HCT116 (cell line): ENCODE results near the gene ETS1. TPM values are rescaled to one million over a fixed set of nuclear protein-coding genes. Genes with fewer than 3 reads are reported as not detected.

Experiments
- ATAC-seq: fragments of 200-7000 bp; cut with Tn5 transposase; 2 replicates; pipeline ENCODE4 v1.9.1; 2020; ENCODE audit warnings: mild to moderate bottlenecking, moderate library complexity
- BruUV-seq: library from RNA; stranded (reverse); fragments of 400-500 nt; replicated peaks from 2 replicates; lab custom pipeline; 2021; lab: Mats Ljungman, UMichigan
- CTCF ChIA-PET: fragments of 300-600 bp; sonication (Branson Sonifier 250); formaldehyde crosslinking; loops from one replicate; lab custom pipeline; 2021; ENCODE audit warnings: antibody characterized with exemption; lab: Charles Lee
- POLR2A ChIA-PET: fragments of 300-600, 350-600 bp; sonication (Branson Sonifier 250); formaldehyde crosslinking; loops from one replicate; lab custom pipeline; 2021; ENCODE audit warnings: antibody characterized with exemption; lab: Charles Lee
- RAD21 ChIA-PET, 2 experiments: fragments of 300-600 bp; sonication (Branson Sonifier 250); formaldehyde crosslinking; loops; one replicate each; lab custom pipeline; 2023; ENCODE audit warnings: low total read pairs in 2 of 2; ENCODE audit not compliant: uncharacterized antibody in 2 of 2, unreplicated experiment in 2 of 2, low non-redundant PET in 1 of 2; lab: Charles Lee
- DNase-seq: peaks from one replicate; pipeline ENCODE4 v3.0.0-alpha.2; 2010; ENCODE audit warnings: low read depth, low spot score
- H2AFZ ChIP-seq: fragments of 200-600 bp; shearing (Covaris generic), sonication (generic); 2 replicates; pipeline ENCODE4 v1.6.1; 2017; ENCODE audit warnings: low read depth, mixed run types, mixed read lengths, antibody characterized with exemption, low read length; ENCODE audit not compliant: poor library complexity, severe bottlenecking
- H3K27ac ChIP-seq: 2 replicates; pipeline ENCODE4 v1.5.1; 2012; ENCODE audit warnings: low read depth, low read length
- H3K27me3 ChIP-seq: fragments of 200-600 bp; sonication (generic); 2 replicates; pipeline ENCODE4 v1.6.1; 2016; ENCODE audit warnings: mixed run types, low read length, mixed read lengths; ENCODE audit not compliant: insufficient read depth
- H3K36me3 ChIP-seq, 2 experiments: fragments of 200-500 bp in 1 of 2; fragments of 200-600 bp in 1 of 2; sonication (Bioruptor generic) in 1 of 2; sonication (generic) in 1 of 2; 2 replicates each; pipeline versions ENCODE4 v1.5.1 to v1.6.1; 2014 to 2016; ENCODE audit warnings: low read length in 2 of 2, inconsistent platforms in 1 of 2, mixed read lengths in 1 of 2, mixed run types in 1 of 2; ENCODE audit not compliant: insufficient read depth in 2 of 2, control insufficient read depth in 1 of 2
- H3K4me1 ChIP-seq, 2 experiments: fragments of 200-600 bp in 1 of 2; sonication (generic) in 1 of 2; 2 replicates each; pipeline versions ENCODE4 v1.5.1 to v1.6.1; 2012 to 2017; ENCODE audit warnings: low read length in 2 of 2, inconsistent platforms in 1 of 2, mild to moderate bottlenecking in 1 of 2, mixed read lengths in 1 of 2, mixed run types in 1 of 2, moderate library complexity in 1 of 2; ENCODE audit not compliant: insufficient read depth in 2 of 2, control insufficient read depth in 1 of 2
- H3K4me2 ChIP-seq: fragments of 200-600 bp; sonication (generic); 2 replicates; pipeline ENCODE4 v1.6.1; 2017; ENCODE audit warnings: mixed run types, low read length, mixed read lengths
- H3K4me3 ChIP-seq, 2 experiments: fragments of 200-600 bp in 1 of 2; sonication (generic) in 1 of 2; replicated peaks in 1 of 2; 2 replicates each; pipeline ENCODE4 v1.5.1; 2011 to 2016; ENCODE audit warnings: low read length in 2 of 2, control low read depth in 1 of 2, low read depth in 1 of 2, mild to moderate bottlenecking in 1 of 2, mixed read lengths in 1 of 2, mixed run types in 1 of 2
- H3K79me2 ChIP-seq: fragments of 200-600 bp; sonication (generic); 2 replicates; pipeline ENCODE4 v1.6.1; 2017; ENCODE audit warnings: mild to moderate bottlenecking, mixed run types, low read length, moderate library complexity, mixed read lengths; ENCODE audit not compliant: insufficient read depth
- H3K9ac ChIP-seq: fragments of 200-600 bp; sonication (generic); 2 replicates; pipeline ENCODE4 v1.6.1; 2016; ENCODE audit warnings: low read length, mixed read lengths
- H3K9me2 ChIP-seq: fragments of 200-600 bp; sonication (generic), shearing (Covaris generic); 2 replicates; pipeline ENCODE4 v1.6.1; 2017; ENCODE audit warnings: mixed run types, mild to moderate bottlenecking, moderate library complexity; ENCODE audit not compliant: insufficient read depth
- H3K9me3 ChIP-seq, 2 experiments: fragments of 200-500 bp in 1 of 2; fragments of 200-600 bp in 1 of 2; sonication (Bioruptor generic) in 1 of 2; sonication (generic) in 1 of 2; 2 replicates each; pipeline ENCODE4 v1.6.1; 2014 to 2017; ENCODE audit warnings: low read length in 2 of 2, mixed read lengths in 2 of 2, inconsistent platforms in 1 of 2, low read depth in 1 of 2, mild to moderate bottlenecking in 1 of 2, mixed run types in 1 of 2, moderate library complexity in 1 of 2; ENCODE audit not compliant: control insufficient read depth in 1 of 2, insufficient read depth in 1 of 2
- H4K20me1 ChIP-seq: fragments of 200-600 bp; sonication (generic), shearing (Covaris generic); 2 replicates; pipeline ENCODE4 v1.6.1; 2017; ENCODE audit warnings: mixed run types, mild to moderate bottlenecking, moderate library complexity; ENCODE audit not compliant: insufficient read depth
- CBX3 ChIP-seq: IDR thresholded peaks from 2 replicates; pipeline ENCODE4 v1.6.1; 2012; ENCODE audit warnings: low read depth
- CEBPB ChIP-seq: IDR thresholded peaks from 2 replicates; pipeline ENCODE4 v1.6.1; 2012; ENCODE audit warnings: low read depth
- ELF1 ChIP-seq: IDR thresholded peaks from 2 replicates; pipeline ENCODE4 v1.6.1; 2012; ENCODE audit warnings: low read depth, borderline replicate concordance
- EZH2 ChIP-seq: fragments of 200-600 bp; sonication (generic); IDR thresholded peaks from 2 replicates; pipeline ENCODE4 v1.6.1; 2017; ENCODE audit warnings: antibody characterized with exemption, mixed run types
- EZH2phosphoT487 ChIP-seq: fragments of 200-600 bp; IDR thresholded peaks from 2 replicates; pipeline ENCODE4 v1.6.1; 2018; ENCODE audit warnings: antibody characterized with exemption, borderline replicate concordance
- POLR2A ChIP-seq: IDR thresholded peaks from 2 replicates; pipeline ENCODE4 v1.7.0; 2011; ENCODE audit warnings: borderline replicate concordance; ENCODE audit not compliant: insufficient read depth, insufficient read length; ENCODE audit errors: extremely low read depth
- RAD21 ChIP-seq: IDR thresholded peaks from 2 replicates; pipeline ENCODE4 v1.6.1; 2012; ENCODE audit warnings: low read depth, mild to moderate bottlenecking
- SIN3A ChIP-seq: IDR thresholded peaks from 2 replicates; pipeline ENCODE4 v1.6.1; 2012; ENCODE audit warnings: low read depth
- SRF ChIP-seq: IDR thresholded peaks from 2 replicates; pipeline ENCODE4 v1.6.1; 2012; ENCODE audit warnings: low read depth
- YY1 ChIP-seq: IDR thresholded peaks from 2 replicates; pipeline ENCODE4 v1.6.1; 2011; ENCODE audit warnings: low read length, low read depth, moderate library complexity, mild to moderate bottlenecking; ENCODE audit not compliant: insufficient replicate concordance; ENCODE audit errors: extremely low read depth
- ZFX ChIP-seq: fragments of 450-650 bp; IDR thresholded peaks from 2 replicates; pipeline ENCODE4 v1.6.1; 2017
- intact Hi-C: fragments of 100-400 bp; cut with micrococcal nuclease; formaldehyde crosslinking; loops from 2 replicates; pipeline ENCODE4 v1.10.0; 2022
- total RNA-seq: library from RNA; stranded (reverse); gene quantifications from one replicate; pipeline ENCODE4 v1.2.1, GENCODE V29; 2021; ENCODE audit not compliant: unreplicated experiment
- TF ChIP-seq, protein P1 (sequence below), 3 experiments: fragments of 200-600 bp in 1 of 3; sonication (generic) in 1 of 3; IDR thresholded peaks in 2 of 3; conservative IDR thresholded peaks in 1 of 3; 2 replicates each; pipeline ENCODE4 v1.5.1; 2012 to 2017; ENCODE audit warnings: low read depth in 2 of 3, low read length in 2 of 3, antibody characterized with exemption in 1 of 3, borderline replicate concordance in 1 of 3, control low read depth in 1 of 3, mild to moderate bottlenecking in 1 of 3, mixed read lengths in 1 of 3, mixed run types in 1 of 3, moderate library complexity in 1 of 3; ENCODE audit not compliant: insufficient read depth in 1 of 3
- TF ChIP-seq, protein P2 (sequence below): IDR thresholded peaks from 2 replicates; pipeline ENCODE4 v1.6.1; 2012
- TF ChIP-seq, protein P3 (sequence below): IDR thresholded peaks from 2 replicates; pipeline ENCODE4 v1.6.1; 2012

ETS1 gene
- total RNA-seq, 1 experiment from 2014 or later: 9.2 TPM

DNA sequence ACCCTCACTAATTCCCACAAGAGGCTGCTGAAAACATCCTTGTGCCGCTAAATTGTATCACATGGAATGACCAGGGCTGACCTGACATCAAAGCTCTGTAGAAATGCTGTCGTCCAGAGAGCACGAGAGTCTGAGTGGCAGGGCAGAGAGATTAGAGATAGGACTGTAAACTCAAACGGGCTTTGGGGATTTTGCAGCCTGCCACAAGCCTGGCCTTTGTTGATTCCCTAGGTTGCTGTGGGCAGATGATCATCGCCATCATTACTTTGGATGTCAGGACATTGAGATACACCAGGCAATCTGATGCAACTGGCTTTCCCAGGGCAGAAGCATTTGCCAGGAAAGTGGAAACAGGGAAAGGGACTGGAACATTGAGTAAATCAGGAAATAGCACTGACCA lies 131.6 kb downstream of the ETS1 start:
- ChIA-PET POLR2A (no interaction called here), CTCF (no interaction called here), RAD21 (no interaction called here)
- Histone ChIP-seq H3K9me2 (no peaks in the 10 kb centered on the region), H4K20me1 (no peaks in the 10 kb centered on the region), H3K79me2 (no peaks in the 10 kb centered on the region), H3K9ac (no peak overlapping the region), H3K4me3 (no peak overlapping the region), H3K27me3 (no peaks in the 10 kb centered on the region), H3K4me1 (peaks cover 0 to 21% of the 10 kb centered on the region in 2 experiments; a peak in 2 of 4 replicates), H3K36me3 (no peaks in the 10 kb centered on the region), H2AFZ (no peak overlapping the region), H3K9me3 (no peaks in the 10 kb centered on the region), H3K4me2 (no peak overlapping the region), H3K27ac (no peak overlapping the region)
- TF ChIP-seq ZFX: no peak
- TF ChIP-seq CBX3: no peak
- no peak for TF ChIP-seq POLR2A
- TF ChIP-seq SIN3A: no peak
- TF ChIP-seq EZH2phosphoT487: no peak
- no peak for TF ChIP-seq SRF
- no peak for TF ChIP-seq YY1
- TF ChIP-seq EZH2: no peak
- no peak for TF ChIP-seq RAD21
- TF ChIP-seq CEBPB: no peak
- no peak for TF ChIP-seq ELF1
- TF ChIP-seq, protein P1, sequence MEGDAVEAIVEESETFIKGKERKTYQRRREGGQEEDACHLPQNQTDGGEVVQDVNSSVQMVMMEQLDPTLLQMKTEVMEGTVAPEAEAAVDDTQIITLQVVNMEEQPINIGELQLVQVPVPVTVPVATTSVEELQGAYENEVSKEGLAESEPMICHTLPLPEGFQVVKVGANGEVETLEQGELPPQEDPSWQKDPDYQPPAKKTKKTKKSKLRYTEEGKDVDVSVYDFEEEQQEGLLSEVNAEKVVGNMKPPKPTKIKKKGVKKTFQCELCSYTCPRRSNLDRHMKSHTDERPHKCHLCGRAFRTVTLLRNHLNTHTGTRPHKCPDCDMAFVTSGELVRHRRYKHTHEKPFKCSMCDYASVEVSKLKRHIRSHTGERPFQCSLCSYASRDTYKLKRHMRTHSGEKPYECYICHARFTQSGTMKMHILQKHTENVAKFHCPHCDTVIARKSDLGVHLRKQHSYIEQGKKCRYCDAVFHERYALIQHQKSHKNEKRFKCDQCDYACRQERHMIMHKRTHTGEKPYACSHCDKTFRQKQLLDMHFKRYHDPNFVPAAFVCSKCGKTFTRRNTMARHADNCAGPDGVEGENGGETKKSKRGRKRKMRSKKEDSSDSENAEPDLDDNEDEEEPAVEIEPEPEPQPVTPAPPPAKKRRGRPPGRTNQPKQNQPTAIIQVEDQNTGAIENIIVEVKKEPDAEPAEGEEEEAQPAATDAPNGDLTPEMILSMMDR (IDR thresholded peaks at IDR 0.05 in 2 of 3, conservative IDR thresholded peaks at IDR 0.05 in 1 of 3; ENCODE audit: borderline replicate concordance in 1 of 3, insufficient read depth in 1 of 3, low read depth in 2 of 3, low read length in 2 of 3): no peak
- TF ChIP-seq, protein P2, sequence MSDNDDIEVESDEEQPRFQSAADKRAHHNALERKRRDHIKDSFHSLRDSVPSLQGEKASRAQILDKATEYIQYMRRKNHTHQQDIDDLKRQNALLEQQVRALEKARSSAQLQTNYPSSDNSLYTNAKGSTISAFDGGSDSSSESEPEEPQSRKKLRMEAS: no peak
- TF ChIP-seq, protein P3, sequence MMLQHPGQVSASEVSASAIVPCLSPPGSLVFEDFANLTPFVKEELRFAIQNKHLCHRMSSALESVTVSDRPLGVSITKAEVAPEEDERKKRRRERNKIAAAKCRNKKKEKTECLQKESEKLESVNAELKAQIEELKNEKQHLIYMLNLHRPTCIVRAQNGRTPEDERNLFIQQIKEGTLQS: no peak
- ATAC-seq (no peak), DNase-seq (no peak)
- intact Hi-C loops: no loop called here
- no TSS peak for BruUV-seq
